Hindlimb muscle (tissue), 1 donor: ENCODE data around the gene EYA3. TPM values are rescaled to one million over a fixed set of nuclear protein-coding genes. Genes with fewer than 3 reads are reported as not detected.

ENCODE experiments used
- DNase-seq: peaks from one replicate; pipeline ENCODE4 v3.0.0-alpha.2; 2013
- polyA plus RNA-seq: library from polyadenylated mRNA; unstranded; fragments of 120-200 nt; gene quantifications from one replicate; pipeline ENCODE4 v1.2.1, GENCODE V29; 2013; ENCODE audit not compliant: insufficient read length

Gene EYA3
- polyA plus RNA-seq, 1 donor = 20.4 TPM

DNA sequence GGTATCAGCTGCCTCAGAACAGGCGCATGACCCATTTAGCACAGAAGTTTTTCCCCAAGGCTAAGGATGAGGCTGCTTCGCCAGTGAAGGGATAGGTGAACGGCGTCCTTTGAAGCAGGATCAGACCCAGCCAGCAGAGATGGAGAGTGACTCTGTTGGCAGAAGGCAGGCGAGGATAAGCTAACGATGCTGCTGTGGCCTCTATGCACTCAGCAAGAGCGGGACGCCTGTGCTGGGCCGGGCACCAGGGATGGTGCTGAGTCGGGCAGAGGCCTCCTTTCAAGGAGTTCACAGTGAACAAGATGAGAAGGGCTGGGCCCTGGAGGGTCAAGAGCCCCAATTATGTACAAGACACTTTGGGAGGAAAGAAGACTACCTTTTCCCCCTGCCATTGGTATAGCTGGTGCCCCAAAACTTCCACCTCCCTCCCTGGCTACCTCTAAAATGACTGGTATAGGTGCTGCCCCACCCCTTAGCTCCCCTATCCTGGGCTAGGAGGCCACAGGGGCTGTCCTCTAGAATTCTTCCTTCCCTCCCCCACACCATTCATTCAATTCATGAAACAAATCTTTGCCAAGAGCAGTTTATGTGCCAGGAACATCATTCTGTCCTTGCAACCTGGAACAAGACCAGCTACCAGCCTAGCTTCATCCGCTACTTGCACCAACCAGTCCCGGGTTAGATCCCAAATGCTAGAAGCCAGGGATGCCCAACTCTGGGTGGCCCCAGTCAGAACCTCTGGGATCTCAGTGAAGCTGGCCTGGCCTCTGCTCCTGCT is 121.1 kb downstream of the EYA3 start:
- no peak for DNase-seq

DNA sequence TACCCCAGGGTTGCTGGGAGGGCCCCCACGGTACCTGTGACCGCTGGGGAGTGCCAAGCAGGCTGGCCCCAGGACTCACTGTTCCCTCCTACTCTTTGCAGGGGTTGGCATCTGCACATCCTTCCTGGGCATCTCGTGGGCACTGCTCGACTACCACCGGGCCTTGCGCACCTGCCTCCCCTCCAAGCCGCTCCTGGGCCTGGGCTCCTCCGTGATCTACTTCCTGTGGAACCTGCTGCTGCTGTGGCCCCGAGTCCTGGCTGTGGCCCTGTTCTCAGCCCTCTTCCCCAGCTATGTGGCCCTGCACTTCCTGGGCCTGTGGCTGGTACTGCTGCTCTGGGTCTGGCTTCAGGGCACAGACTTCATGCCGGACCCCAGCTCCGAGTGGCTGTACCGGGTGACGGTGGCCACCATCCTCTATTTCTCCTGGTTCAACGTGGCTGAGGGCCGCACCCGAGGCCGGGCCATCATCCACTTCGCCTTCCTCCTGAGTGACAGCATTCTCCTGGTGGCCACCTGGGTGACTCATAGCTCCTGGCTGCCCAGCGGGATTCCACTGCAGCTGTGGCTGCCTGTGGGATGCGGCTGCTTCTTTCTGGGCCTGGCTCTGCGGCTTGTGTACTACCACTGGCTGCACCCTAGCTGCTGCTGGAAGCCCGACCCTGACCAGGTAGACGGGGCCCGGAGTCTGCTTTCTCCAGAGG is 121.9 kb downstream of the EYA3 start:
- DNase-seq = no peak

DNA sequence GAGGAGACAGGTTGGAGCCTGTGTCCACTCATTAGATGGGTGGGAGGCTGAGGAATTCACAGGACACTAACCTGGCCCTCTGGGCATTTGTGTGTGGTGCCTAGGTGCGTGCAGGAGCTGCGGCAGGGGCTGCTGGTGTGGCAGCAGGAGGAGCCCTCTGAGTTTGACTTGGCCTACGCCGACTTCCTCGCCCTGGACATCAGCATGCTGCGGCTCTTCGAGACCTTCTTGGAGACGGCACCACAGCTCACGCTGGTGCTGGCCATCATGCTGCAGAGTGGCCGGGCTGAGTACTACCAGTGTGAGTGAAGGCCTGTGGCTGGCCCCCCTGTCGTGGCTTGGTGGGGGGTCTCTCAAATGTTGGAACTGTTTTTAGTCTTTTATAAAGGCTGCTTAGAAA is 125.0 kb downstream of the EYA3 start:
- DNase-seq = no peak

DNA sequence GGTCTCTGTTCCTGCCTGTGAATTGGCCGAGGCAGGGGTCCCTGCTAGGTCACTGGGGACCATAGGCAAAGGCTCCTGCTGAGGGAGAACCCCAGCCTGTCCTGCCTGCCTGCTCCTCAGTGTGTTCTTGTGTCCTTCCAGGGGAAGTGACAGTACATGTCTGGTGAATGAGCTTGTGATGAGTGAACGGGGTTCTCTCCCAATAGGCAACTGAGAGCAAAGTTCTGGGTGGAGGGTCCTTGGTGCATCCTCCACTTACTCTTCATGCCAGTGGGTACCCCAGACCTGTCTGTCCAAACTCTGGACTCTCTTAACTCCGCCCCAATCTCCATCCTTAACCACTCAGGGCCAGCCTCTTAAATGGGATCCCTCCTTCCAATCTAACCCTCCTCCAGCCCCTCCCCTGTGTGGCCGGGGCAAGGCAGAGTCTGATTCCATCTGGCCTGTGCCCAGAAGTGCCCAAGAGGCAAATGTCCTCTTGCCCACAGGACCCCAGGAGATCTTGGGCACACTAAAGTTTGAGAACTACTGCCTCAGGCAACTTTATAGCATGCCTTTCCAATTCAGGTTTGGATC is 126.7 kb downstream of the EYA3 start:
- DNase-seq = no peak

DNA sequence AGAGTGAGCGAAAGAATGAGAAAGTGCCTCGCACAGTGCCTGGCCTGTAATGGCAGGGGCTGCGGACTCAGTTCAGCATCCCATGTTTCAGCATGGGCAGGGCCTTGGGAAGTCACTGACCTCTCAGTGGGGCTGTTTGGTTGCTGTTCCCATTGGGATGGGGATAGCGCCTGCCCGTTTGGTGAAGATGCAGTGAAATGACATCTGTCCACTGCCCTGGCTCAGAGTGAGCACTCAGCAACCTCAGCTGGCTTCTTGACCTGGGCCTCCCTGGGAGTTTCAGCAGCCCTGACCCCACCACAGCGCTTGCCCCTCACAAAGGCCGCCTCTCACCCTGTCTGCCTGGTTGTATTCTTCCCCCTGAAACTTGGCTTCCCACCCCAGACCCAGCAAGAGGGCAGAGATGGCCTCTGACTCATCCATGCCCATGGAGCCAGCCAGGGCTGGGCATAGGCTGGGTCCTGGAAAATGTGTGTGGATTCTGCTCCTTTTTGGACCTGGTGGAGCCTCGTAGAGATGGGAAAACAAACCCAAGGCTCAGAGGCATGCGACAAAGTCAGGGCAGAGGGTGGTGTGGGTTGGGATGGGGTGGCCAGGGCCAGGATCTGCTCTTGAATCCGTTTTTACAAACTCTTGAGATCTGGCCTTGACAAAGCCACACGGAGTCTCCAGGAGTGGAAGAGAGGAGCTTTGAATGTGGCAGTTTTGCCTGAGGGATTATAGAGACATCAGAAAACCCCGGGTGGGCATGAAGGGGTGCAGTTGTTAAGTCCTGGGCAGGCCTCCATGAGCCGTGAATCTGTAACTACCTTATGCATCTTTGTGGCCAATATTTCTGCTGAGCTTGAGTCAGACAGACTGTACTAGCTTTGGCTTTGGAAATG is 127.4 kb downstream of the EYA3 start:
- DNase-seq = no peak

DNA sequence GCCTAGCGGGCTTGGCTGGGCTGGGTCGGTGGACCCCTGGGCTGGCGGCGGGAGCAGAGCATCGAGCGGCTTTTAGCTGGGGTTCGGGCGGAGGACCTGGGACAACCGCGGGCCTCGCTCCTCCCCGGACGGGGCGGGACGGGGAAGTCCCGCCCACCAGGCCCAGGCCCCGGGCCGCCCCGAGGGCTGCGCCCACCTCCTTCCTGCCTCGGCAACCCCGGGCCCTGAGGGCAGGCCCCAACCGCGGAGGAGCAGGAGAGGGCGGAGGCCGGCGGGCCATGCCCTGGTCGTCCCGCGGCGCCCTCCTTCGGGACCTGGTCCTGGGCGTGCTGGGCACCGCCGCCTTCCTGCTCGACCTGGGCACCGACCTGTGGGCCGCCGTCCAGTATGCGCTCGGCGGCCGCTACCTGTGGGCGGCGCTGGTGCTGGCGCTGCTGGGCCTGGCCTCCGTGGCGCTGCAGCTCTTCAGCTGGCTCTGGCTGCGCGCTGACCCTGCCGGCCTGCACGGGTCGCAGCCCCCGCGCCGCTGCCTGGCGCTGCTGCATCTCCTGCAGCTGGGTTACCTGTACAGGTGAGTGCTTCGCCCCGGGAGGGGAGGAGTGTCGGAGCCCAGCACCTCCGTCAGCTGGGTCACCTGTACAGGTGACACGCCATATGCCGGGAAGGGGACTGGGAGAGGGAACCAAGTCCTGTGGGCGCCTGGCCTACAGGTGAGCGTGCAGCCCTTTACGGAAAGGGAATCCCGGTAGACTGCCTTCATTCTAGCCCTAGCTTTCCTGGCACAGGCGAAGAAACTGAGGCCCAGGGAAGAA is 128.4 kb downstream of the EYA3 start, which contains the start of gene XKR8:
TSS of gene XKR8 (plus strand) at position 182 of the 812 bp plus-strand sequence. CDS start at position 279, 97 bp downstream.
- peak; percentile 89 for DNase-seq

DNA sequence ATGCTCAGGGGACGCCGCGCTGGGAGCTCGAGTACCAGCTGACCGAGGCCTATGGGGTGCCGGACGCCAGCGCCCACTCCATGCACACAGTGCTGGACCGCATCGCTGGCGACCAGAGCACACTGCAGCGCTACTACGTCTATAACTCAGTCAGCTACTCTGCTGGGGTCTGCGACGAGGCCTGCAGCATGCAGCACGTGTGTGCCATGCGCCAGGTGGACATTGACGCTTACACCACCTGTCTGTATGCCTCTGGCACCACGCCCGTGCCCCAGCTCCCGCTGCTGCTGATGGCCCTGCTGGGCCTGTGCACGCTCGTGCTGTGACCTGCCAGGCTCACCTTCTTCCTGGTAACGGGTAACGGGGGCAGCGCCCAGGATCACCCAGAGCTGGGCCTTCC is 129.9 kb downstream of the EYA3 start:
- DNase-seq = no peak

DNA sequence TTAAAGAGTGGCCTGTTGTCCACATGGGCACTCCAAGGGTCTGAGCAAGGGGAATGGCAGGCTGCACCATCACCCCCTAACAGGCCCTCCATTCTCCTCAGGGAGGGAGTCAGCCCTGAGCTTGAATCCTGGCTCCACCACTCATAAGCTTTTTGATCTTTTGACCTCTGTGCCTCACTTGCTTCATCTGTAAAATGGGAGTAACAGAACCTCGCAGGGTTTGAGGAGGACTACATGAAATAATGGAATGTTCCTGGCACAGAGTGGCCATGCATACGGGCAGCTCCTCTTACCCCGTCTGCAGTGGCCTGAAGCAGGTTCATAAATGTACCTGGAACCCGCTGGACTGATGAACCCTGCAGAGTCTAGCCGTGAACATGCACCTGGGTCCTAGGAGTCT is 130.8 kb downstream of the EYA3 start:
- no peak for DNase-seq

DNA sequence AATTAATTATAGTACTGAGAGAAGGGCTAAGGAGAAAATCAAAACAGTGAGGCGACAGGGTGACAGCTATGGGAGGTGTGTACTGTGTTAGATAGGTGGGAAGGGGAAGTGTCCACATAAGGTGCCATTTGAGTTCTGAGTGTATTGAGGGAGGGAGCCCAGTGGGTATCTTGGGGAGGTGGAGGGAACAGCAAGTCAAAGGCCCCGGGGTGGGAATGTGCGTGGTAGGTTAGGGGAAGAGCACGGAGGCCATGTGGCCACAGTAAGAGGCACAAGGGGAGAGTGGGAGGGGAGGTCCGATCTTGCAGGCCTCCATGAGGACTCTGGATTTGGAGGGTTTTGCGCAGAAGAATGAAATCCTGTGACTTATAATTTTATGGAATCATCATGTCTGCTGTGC is 131.6 kb downstream of the EYA3 start:
- DNase-seq = no peak

DNA sequence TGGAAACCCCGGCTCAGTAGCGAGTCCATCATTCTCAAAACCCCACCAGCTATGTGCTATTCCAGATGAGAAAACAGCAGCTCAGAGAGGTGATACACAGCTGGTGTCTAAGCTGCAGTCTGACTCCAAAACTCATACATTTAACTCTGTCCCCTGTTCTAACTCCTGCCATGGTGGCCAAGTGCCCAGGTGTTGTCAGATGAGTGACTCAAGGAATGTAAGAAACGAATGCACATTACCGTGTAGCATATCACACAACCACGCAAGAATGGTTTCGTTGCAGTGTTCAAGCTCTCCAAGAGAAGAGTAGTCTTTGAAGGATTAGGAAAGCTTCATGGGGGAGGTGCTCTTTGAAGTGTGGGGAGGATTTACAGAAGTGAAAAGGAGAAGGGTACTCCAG is 133.3 kb downstream of the EYA3 start:
- DNase-seq = no peak

DNA sequence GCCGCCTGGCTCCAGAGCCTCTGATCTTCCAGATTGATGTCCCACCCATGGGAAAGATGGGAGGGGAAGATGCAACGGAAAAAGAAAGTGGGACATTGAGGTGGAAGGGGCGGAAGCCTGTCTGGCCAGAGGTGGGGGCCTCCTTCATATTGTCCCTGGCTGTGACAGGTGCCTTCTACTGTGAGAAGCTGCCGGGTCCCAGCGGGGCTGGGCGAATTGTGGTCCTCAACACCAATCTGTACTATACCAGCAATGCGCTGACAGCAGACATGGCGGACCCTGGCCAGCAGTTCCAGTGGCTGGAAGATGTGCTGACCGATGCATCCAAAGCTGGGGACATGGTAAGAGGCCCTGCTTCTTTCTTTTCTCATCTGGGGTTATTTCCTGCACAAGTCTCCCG is 134.2 kb downstream of the EYA3 start:
- DNase-seq = no peak

DNA sequence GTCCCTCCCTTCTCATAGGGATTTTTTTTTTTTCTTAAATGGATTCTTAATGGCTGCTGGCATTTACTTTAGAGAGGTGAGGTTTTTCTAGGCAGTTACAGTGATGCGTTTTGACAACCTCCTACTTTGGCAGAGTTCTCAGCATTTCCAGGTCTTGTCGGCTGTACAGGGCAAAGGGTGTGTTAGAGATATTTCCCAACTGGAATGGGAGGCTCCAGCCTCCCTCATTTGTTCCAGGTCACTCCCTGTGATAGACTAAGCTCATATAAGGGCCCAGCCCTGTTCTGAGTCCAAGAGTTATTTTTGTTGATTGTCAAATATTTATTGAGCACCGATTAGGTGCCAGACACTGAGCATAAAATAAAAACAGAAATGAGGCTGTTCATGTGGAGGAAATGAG is 136.3 kb downstream of the EYA3 start:
- DNase-seq = no peak

DNA sequence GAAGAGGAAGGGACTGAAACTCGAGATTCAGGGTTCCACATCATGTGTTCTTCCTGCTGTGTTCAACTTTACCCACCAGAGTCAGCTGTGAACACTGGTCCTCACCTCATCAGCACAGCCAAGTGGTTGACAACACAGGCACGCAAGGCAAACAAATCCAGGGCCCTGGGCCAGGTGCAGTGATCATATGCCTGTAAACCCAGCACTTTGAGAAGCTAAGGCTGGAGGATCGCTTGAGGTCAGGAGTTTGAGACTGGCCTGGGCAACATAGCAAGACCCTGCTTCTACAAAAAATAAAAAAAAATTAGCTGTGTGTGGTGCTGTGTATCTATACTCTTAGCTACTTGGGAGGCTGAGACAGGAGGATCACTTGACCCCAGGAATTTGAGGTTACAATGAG is 137.0 kb downstream of the EYA3 start:
- no peak for DNase-seq

DNA sequence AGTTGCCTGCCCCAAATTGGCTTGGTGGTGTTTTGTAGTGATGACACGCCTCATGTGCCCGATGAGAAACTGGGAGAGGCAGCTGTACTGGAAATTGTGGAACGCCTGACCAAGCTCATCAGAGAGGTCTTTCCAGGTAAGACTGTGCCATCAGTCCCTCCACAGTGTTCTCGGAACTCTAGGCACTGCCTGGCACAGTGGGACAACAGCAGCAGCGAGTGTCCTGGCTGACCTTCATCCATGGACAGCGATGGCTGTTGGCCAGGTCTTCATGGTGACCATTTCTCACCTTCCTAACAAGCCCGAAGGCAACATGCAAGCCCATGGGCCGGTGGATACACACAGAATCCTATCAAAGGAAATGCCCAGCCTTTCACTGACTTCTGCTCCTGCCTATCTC is 139.4 kb downstream of the EYA3 start:
- DNase-seq = no peak

DNA sequence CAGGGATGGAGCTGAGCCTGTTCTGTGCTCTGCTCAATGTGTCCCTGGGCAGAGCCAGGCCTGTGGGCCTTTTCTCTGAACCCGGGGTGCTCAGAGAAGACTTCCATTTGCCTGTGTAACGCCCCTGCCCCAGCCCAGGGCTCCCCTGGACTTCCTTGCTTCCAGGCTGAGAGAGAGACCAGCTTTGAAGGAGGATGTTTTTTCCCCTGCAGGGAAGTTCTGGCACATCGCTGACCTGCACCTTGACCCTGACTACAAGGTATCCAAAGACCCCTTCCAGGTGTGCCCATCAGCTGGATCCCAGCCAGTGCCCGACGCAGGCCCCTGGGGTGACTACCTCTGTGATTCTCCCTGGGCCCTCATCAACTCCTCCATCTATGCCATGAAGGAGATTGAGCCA is 143.4 kb downstream of the EYA3 start:
- no peak for DNase-seq

DNA sequence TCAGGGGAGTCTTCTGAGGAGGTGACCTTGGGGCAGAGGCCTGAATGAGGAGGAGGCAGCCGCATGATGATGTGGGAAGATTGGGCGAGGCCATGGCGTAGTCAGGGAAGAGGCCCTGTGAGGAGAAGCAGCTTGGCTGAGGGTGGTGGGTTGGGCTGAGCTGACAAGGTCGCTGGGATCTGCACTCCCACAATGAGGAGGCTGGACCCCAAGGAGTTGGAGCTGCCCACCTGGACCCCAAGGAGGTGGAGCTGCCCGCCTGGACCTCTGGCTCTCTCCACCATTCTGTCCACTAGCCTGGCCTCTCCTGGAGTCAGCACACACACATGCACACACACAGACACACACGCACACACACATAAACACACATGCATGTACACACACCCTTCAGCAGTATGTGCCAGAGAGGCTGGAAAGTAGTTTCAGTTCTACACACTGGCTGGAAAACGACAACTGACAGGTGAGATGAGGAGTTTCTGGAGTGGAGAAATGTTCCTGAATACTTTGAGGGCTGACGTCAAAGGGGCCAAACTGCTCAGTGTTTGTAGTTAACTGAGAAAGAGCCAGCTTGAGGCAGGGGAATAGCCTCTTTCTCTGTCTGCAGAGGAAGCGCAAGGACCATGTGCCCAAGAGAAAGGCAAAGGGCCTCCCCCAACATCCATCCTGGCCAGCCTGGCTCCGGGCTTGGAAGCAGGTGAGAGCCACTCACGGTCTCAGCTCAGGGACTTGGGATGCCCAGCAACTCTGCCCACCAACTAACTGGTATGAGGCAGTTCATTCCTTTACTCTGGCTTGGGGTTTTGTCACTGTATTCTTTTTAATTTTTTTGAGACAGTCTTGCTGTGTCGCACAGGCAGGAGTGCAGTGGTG is 146.5 kb downstream of the EYA3 start:
- no peak for DNase-seq

DNA sequence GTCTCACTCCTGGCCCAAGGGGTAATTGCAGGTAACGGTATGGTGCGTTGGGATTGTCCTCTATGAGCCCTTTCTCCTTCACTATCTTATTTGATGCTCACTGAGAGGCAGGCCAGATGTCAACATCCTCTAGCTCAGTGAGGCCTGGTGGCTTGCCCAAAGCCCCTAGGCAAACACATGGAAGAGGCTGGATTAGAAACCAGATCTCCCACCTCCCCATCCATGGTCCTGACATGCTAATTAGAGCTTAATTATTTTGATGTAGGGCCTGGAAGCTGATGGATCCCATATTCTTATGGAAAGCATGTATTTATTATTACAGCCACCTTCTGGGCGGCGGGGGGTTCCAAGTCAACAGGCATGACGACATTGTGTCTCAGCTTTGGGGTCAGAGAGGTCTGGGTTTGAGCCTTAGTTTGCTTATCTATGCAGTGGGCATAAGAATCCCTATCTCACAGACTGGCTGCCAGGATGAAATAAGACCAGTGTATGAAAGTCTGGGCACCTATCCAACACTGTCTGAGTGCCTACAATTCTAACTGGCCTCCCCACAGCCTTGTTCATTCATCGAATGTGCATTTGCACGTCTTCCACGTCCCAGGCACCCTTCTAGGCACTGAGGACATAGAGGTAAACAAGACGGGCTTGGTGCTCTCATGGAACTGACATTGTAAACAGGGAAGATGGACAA is 147.4 kb downstream of the EYA3 start:
- no peak for DNase-seq

DNA sequence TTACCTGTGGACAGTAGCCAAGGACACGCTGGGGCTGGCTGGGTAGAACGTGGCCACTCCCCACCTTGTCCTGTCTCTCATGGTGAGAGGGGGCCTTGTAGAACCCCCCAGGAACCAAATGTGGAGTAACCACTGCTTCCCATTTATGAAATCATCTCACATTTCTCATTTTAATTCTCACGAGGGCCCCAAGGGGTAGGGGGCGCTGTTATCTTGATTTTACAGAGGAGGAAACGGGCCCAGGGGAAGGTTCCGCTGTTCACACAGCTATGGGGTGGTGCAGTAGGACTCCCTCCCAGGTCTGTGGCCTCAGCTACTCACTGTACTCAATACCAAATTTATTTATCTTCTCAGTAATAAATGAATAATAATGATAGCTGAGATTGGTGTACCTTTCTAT is 148.1 kb downstream of the EYA3 start:
- no peak for DNase-seq

DNA sequence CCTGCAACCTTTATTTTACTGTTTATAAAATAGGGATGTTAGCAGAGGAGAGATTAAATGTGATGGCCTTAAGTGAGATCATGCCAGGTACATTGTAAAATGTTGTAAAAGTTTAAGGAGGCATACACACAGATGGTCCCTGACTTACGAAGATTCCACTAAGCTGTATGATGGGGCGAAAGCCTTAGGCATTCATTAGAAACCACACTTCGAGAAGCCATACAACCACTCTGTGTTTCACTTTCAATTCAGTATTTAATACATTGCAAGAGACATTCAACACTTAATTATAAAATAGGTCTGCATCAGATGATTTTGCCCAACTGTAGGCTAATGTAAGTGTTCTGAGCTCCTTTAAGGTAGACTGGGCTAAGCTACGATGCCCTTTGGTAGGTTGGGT is 149.9 kb downstream of the EYA3 start:
- no peak for DNase-seq

DNA sequence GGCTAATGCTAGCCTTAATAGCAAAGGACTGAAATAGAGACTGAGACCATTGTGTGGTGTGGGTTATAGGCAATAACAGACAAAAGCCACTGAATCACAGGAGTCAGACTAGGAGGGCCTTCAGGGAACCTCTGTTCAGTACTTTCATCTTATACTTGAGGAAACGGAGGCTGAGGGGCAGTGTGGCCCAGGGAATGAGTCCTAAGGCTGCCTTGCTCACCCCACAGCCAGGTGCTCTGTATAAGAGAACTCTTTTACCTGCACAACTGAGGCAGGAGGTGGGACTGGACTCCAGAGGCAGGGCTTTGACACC is 150.9 kb downstream of the EYA3 start:
- DNase-seq = no peak

DNA sequence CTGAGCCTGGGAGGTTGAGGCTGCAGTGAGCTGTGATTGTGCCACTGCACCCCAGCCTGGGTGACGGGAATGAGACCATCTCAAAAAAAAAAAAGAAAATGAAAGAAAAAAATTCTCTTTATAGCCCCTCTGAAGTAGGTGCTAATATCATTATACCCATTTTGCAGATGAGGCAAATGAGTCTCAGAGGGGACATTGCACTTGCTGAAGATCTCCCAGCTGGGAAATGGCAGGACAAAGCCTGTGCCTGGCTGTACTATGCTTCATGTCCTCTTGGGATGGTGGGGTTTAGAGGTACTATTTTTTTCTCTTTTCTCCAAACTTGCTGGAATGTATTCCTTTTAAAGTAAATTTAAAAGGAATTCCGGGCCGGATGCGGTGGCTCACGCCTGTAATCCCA is 152.0 kb downstream of the EYA3 start:
- no peak for DNase-seq
